ENCODE data around the gene PTPRG.

The PTPRG gene

DNA sequence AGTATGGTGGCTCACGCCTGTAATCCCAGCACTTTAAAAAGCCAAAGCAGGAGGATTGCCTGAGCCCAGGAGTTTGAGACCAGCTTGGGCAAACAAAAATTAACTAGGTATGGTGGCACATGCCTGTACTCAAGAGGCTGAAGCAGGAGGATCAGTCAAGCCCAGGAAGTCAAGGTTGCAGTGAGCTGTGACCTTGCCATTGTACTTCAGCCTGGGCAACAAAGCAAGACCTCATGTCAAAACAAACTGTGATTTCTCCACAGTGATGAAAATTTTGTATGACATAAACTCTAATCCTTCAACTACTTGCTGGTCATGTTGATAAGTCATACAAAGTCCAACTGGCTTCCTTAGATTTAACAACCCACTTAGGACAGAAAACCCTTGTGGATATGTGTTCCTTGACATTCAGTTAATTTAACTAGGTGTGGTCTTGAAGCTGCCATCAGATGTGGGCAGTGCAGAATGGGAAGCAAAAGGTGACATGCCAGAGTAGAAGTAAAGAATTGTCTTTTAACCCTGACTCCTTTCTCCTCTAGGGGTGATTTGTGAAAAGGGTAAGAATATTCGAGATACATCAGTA lies 263.3 kb downstream of the PTPRG start:
- no peak for DNase-seq (ENCODE audit: extremely low read depth, low read depth)
- TF ChIP-seq, protein P1, sequence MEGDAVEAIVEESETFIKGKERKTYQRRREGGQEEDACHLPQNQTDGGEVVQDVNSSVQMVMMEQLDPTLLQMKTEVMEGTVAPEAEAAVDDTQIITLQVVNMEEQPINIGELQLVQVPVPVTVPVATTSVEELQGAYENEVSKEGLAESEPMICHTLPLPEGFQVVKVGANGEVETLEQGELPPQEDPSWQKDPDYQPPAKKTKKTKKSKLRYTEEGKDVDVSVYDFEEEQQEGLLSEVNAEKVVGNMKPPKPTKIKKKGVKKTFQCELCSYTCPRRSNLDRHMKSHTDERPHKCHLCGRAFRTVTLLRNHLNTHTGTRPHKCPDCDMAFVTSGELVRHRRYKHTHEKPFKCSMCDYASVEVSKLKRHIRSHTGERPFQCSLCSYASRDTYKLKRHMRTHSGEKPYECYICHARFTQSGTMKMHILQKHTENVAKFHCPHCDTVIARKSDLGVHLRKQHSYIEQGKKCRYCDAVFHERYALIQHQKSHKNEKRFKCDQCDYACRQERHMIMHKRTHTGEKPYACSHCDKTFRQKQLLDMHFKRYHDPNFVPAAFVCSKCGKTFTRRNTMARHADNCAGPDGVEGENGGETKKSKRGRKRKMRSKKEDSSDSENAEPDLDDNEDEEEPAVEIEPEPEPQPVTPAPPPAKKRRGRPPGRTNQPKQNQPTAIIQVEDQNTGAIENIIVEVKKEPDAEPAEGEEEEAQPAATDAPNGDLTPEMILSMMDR (IDR thresholded peaks at IDR 0.05; ENCODE audit: low read depth, low read length): no peak

DNA sequence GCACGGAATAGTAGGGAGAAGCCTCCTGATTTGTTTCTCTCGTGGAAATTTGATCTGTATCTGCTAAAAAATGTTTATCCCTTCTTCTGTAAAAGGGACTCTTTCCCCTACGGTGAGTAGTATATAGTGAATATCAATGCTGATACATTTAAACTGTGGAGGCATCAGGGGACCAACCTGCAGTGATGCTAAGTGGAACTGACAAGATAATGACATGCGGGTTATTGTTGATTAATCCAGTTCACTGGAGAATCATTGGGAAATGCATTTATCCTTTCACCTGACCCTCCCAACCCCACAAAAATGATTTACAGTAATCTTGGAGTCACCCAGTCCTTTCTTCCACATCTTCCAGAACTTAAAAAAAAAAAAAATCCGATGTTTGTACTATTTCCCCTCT lies 264.8 kb downstream of the PTPRG start:
- TF ChIP-seq, protein P1 (IDR thresholded peaks at IDR 0.05; ENCODE audit: low read depth, low read length): no peak
- no peak for DNase-seq (ENCODE audit: extremely low read depth, low read depth)

DNA sequence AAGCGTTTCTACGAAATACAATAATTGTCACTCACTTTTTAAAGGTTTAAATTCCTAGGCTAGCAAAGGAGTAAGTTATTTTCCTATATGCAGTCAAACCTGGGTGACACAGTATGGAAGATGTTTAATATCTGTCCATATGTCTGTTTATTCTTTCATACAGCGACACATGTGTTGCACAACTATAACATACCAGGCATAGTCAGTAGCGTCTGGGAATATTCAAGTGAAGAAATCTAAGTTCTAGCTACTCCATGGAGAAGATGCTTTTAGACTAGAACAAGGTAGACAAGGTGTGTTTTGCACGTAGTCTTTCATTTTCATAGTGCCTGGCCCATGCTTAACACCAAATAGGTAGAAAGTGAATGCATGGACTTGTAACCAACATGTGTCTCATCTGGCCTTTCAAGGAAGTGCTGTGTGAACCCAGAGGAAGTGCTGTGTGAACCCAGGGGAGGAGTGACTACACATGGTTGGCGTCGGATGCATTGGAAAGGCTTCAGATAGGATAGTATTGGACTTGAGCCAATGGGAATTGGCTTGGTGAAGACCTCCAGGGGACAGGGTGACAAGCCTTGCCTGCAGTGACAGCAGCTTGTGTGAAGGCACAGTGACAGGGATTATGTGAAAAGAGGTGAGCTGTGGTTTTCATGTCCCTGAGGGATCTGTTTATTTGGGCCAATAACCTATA lies 267.0 kb downstream of the PTPRG start:
- TF ChIP-seq, protein P1 (IDR thresholded peaks at IDR 0.05; ENCODE audit: low read depth, low read length): no peak
- no peak for DNase-seq (ENCODE audit: extremely low read depth, low read depth)

DNA sequence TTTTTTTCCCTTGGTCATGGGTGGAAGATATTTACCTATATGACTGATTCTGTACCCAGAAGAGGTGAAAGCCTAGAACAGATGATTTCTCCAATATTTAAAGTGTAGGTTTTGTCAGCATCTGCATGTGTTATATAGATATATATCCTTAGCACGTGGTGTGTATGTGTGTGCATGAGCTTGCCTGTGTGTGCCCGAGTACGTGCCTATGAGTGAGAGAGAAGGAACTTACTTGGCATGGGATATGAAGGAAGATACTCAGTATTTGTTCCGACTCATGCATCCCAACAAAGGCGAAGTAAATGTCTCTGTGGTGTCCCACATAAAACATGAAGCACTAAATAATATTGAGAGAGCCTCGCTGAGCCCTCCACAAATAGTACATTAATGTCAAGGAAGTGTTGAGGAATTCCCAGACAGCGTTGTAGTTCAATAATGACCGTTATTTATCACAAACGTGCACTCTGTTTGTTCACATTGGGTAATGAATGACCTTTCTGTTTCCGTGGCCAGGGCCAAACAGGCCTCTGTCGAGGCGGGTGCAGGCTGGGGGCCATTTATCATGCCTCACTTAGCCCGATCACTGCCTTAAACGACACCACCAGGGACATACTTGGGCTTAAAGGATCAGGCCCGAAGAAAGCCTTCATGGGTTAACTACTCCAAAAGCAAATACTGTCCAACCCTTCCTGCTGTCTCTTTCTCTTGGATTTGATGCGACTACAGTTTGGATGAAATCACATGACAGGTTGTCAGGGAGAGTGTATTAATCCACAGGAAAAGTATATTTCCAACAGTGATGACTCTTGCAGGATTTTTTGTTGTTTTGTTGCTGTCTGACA lies 267.7 kb downstream of the PTPRG start:
- TF ChIP-seq, protein P1 (IDR thresholded peaks at IDR 0.05; ENCODE audit: low read depth, low read length): no peak
- no peak for DNase-seq (ENCODE audit: extremely low read depth, low read depth)

DNA sequence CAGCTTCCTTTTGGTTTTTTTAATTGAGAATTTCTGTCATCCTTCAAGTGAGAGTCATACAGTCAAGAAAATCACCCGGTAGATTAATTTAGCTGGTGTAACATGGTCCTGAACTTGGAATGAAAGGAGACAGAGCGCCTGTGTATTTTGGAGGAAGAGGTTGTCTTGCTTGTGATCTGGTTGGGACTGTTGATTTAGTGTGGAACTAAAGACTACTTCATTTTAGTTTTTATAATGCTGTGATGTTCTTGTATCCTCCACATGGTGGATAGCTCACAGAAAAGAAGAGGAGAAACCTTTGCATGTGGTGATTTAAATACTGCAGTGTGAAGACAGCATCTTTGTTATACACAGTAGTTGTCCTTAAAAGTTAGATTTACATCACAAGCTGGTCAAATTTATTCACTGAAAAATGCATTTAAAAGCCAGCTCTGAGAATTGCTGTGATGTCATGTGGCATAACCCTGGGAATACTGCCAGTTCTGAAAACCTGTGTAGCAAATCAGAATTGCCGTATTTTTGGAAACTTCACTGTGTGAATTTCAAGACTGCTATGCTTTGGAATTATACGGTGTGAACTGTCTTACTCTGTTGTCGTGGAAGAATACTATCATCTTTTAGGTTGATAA lies 268.5 kb downstream of the PTPRG start:
- TF ChIP-seq, protein P1 (IDR thresholded peaks at IDR 0.05; ENCODE audit: low read depth, low read length): no peak
- DNase-seq (ENCODE audit: extremely low read depth, low read depth): no peak

DNA sequence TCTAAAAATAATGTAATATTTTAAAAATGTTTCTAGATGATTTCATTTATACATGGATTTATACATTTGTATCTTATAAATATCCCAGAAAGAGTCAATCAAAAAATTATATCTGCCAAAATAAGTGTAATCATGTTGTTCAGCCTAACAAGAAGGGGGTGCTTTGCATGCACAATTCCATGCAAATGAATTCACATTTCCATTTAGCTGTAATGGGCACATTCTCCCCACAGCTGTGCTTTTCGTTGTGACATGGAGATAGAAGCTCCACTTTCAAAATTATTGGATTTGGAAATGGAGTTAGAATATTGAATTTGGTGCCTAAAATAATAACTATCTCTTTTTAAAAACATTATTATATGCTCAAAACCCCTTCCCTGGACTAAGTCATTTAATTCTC lies 270.6 kb downstream of the PTPRG start:
- no peak for DNase-seq (ENCODE audit: extremely low read depth, low read depth)
- TF ChIP-seq, protein P1 (IDR thresholded peaks at IDR 0.05; ENCODE audit: low read depth, low read length): no peak
